GM18909 (cell line): ENCODE data around the gene LANCL1.

ENCODE experiments used
- ATAC-seq: cut with Tn5 transposase; IDR thresholded peaks from one replicate; pipeline ENCODE4 v1.9.1; 2021; ENCODE audit warnings: mild to moderate bottlenecking; ENCODE audit not compliant: unreplicated experiment, poor library complexity

Gene LANCL1, protein sequence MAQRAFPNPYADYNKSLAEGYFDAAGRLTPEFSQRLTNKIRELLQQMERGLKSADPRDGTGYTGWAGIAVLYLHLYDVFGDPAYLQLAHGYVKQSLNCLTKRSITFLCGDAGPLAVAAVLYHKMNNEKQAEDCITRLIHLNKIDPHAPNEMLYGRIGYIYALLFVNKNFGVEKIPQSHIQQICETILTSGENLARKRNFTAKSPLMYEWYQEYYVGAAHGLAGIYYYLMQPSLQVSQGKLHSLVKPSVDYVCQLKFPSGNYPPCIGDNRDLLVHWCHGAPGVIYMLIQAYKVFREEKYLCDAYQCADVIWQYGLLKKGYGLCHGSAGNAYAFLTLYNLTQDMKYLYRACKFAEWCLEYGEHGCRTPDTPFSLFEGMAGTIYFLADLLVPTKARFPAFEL

DNA sequence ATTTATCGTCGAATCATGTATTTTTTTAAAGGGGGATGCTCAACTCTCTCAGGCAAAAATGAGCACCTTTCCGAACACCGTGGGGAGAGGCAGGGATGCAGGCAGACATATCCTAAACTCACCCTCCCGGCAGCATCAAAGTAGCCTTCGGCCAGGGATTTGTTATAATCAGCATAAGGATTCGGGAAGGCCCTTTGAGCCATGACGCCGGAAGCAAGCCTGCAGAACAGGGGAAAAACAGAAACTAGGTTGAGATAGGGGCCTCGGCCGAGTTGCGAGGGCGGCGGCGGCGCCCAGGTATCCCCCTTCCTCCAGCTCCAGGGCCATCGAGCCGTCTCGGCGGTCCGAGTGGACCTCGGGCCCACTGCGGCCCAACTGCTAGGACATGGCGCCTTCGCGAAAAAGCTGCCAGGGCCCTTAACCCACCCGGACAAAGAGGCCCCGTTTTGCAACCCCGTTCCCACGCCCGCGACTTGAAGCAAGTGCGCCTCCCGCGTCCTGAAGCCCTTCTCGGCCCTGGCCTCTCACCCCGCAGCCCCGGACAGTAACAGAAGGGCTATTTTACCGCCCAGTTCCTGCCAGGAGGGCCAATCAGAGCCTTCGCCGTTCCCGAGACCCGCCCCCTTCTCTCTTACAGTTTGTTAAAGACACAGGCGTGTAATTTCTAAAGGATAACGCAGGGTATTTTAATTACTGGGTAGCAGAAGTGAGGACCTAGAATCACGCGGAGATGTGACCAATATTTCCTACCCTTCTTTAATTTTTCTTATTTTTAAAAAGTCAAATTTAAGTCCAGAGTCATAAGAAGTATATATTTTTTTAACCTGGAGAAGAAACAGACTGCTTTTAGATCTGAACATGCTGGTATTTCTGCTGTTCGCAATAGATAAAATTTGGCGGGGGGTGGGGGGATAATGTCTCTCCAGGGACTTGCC is at the start of gene LANCL1:
Gene LANCL1, minus strand, starts transcription at position 566 of the 935 bp plus-strand sequence. Its CDS starts 363 bp downstream, at position 203.
- ATAC-seq: peak; percentile 100

DNA sequence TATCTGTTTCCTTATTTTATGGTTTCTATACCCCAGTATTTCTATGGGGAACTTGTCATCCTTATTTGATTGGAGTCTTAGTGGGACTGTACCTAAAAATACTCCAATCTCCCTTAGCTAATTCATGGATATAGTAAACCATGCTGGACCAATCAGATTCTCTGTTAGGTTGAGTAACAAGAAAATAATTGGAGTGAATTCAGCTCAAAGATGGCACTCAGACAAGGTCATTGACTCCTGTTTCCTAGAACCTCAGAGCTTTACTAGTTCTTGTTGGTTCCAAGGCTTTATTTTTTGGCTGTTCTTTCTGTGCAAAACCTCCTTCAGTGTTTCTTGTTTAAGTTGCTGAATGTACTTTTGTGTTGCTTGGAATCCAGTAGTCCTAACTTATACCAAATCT is 48.0 kb upstream of the LANCL1 start:
- no peak for ATAC-seq

DNA sequence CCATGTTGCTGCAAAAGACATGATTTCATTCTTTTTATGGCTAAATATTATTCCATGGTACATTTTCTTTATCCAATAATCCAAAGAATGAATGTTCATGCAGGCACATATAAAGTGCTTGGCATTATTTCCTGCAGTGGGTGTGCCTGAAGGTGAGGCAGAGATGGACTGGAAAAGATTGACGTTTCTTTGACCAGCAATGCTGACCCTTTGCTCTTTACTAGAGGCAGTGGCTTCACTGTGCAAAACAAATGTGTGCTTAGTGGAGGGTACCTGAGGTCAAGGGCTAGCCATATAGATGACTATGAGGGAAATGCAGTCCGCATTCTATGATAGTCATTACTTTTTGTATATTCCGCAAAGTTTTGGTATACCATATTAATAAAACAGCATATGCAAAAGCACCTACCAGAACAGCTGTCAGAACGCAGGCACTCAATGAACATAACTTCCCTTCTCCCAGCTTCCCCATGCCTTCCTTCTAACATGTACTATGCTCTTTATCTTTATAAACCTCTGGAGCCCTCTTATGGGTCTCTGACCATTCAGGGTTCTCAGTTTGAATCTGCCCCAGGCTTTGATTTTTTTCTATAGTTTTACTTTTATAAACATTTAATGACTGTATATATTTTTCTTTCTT is 47.2 kb upstream of the LANCL1 start:
- no peak for ATAC-seq

DNA sequence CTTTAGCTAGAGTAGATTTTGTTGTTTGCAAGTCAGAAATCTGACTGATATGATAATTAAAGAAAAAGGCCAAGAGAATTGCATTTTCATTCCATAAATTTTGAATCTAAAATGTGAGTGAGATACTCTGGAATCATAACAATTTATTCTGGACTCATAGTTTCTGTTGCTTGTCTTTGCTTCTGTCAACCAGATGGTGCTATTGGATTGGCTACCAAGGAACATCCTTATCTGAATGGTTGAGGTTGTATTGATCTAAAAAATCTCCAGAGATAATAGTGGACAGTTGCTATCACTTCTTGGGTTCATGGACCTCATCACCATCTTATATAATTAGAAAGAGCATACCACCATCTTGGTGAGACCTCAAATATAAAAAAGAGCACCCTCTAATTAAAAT is 45.8 kb upstream of the LANCL1 start:
- ATAC-seq: no peak

DNA sequence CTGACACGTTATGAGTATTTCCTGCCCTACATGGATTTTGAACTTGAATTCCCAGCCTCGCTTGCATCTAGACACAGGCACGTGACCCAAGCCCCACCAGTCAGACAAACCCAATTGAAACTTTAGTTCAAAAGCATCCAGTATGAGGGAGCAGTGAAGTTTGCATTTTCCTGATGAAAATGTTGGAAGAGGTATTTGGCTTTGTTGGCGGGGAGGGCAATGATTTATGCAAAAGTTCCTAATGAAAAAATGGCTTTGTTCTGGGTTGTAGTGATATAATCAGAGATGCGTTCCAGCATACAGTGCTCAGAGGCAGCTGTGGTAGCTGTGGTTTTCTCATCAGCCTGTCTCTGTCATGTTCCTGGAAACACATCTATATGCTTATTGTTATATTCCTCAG is 43.0 kb upstream of the LANCL1 start:
- no peak for ATAC-seq

DNA sequence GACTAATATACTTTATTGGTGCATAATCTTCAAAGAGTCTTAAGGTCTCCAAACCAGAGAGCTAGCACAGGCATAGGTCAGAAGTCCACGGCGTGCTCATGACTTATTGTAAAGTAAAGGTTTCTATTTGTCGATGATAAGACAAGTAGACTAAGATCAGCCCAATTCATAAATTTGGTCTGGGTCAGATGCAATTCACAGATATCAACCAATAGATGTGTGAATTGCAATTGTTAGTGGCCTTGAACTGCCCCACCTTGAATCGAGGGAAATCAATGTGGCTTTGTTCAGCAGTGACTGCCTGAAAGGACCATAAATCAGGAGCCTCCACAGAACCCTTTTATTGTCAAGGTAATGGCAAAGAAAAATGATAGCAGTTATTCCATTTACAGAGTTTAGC is 40.7 kb upstream of the LANCL1 start:
- ATAC-seq: no peak

DNA sequence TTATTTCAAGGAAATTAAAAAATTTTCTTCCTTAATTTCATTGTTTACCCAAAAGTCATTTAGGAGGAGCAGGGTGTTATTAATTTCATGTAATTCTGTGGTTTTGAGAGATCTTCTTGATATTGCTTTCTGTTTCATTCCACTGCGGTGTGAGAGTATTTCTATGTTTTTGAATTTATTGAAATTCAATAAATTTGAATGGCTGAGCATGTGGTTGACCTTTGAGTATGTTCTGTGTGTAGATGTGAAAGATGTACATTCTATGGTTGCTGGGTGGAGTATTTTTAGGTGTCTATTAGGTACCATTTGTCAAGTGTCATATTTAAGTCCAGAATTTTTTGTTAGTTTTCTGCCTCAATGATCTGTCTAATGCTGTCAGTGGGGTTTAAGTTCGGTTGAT is 39.4 kb upstream of the LANCL1 start:
- ATAC-seq: no peak

DNA sequence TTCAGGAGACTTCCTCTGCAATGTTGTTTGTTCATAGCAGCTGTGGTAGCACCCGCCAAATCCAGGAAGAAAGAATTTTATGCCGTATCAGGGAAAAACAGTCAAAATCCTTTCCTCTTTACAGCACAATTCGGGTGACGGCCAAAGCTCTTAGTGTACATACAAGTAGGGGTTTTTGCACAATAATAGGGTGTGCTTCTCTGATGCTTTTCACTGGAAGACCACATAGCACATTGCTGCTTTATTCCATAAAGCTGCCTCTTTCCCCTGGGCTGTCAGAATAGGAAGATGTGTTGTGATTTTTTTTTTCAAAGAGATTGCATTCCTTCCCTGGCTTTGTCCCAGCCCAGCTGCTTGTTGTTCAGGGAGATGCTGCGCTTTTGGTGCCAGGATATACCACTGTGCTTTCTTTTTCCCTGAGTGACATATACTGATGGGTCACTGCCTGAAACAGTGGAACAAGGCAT is 27.2 kb upstream of the LANCL1 start:
- no peak for ATAC-seq

DNA sequence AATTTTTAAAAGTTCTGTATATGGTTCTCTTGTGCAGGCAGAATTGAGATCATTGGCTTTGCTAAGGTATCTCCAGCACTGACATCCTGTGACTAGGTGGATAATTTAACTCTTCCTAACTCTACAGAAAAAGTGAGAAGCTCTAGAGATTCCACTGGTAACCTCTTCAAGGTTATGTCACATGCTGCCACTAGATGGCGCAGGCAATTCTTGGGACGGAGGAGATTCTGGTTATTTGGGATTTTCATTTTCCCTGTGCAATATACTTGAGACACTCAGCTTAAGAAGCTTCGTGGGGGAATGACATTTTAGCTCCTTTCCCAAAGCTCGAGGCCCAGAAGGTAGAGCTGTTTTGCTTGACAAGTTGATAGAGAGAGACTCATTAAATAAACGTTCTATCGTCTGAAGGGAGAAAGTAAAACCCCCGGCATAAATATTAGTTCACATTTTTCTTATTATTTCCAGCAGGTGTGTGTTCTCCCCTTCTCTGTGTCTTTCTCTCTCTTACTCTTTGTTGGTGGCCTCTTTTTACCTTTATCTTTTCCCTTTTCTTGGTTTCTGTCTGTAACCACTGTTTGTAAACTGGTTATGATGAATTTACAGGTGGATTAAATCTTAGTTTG is 26.6 kb upstream of the LANCL1 start:
- peak; percentile 88 for ATAC-seq

DNA sequence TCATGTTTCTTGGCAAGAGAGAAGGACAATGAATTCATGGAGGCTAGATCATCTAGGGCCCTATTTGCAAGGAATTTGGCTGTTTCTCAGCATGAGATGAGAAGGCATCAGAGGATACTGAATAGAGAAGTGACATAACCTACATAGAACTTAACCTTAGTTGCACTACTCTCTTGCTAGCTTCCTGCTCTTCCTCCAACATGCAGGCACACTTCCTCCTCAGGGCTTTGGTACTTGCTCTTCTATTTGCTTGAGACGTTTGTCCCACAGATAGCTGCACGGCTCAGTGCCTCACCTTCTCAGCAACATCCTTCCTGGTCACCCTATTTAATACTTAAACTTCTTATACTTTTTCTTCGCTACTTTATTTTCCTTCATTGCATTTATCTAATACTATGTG is 20.0 kb upstream of the LANCL1 start:
- peak; percentile 83 for ATAC-seq

DNA sequence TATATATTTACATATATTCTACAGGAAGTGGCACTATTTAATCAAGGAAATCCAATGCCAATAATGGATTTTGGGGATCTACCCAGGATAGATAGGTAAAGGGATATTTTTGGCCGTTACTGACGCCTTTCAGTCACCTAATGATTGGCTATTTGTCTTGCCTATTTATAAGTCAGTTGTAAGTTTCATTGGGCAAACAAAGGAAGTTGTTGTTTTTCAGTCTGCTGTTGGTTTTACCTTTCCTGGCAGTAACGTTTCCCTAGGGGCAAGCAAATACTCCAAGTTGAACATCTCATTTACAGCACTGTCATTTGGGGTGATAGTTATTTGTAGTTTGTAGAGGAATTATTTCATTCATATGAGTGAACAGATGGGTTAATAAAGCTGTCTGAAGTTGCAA is 17.0 kb upstream of the LANCL1 start:
- no peak for ATAC-seq

DNA sequence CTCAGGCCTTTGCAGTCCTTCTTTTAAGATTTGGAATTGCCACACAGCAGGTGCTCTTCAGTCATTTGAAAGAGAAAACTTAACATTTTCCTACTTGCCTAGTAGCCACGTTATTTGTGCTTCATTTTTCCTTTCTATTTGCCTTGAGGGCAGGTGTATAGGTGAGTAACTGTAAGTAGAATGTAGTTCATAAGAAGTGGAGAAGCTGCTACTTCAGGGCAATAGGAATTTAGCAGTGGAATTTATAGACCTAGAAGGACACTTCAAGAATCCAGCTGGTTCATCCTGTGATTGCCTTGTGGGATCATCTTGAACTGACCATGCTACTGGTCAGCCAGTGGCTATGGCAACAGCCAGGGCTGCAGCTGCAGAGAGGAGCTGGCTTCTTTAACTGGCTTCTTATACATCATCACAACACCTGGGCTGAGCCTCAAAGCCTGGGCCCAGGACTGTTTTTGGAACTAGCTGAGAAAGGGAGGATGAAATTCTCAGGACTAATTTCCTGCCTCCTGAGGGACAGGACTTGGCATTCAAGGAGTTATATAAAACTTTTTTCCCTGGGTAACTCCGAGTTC is 5.1 kb upstream of the LANCL1 start:
- no peak for ATAC-seq

DNA sequence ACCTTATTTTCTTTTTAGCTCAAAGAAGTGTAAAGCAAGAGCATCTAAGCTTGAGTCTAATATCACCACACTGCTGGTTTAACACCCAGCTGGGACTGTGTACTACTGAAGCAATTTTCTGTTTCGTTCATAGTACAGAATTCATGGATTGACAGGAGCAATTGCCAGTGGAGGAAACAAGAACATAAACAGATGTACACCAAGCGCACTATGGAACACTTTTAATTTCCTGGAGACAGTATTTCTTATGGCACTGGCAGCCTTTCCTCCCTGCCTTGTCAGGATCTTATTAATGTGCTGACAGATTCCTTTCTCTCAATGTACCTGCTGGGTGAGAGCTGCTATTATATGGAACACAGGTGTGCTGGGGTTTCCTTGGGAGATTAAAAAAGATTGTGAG is 4.2 kb upstream of the LANCL1 start:
- ATAC-seq: no peak

DNA sequence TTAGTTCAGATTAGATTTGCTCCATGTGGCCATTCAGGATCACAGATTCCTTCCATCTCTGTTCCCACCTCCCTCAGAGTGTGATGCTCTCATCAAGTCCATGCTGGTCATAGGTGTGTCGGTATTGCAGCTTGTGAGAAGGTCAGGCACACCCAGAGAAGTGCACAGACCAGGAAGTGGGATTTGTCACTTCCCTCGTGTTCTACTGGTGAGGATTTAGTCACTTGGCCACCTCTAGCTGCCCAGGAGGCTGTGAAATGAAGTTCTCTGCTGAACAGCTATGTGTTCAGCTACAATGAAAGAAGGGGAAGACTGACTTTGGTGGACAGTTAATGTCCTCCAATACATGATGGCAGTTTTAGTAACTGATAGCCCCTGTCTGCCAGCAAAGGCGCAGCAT is 3.5 kb upstream of the LANCL1 start:
- no peak for ATAC-seq

DNA sequence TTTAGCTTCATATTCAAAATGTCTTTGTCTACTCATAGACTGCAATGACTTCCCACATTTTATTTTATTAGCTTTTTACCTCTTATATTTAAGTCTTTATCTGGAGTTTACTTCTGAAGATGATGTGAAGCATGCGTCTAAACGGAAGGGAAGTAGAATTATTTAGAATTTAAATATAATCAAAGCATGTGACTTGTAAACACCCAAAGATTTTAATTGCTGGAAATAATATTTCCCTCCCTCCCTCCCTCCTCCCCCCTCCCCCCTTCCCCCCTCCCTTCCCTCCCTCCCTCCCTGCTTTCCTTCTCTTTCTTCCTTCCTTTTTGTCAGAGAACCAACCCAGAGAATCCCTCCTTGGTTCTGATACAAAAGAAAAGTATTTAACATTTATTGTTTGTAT is 2.1 kb upstream of the LANCL1 start:
- ATAC-seq: no peak

DNA sequence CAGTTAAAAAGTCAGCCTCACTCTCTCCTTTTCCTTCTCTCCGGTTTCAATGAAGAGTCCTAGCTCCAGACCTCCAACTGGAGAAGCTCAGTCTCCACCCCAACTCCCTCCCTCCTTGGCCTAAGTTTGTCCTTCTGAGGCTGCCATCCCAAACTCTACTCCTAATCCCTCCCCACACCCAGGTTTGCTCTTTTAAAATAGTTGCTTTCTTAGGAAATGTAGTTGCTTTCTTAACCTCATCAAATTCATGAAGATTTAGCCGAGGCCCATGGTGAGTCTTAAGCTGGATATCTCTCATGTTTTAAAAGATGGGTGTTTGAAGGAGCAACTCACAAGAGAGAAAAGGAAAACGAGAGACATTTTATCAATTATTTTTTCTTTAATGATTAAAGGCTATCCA is 937 bp upstream of the LANCL1 start:
- ATAC-seq: no peak

DNA sequence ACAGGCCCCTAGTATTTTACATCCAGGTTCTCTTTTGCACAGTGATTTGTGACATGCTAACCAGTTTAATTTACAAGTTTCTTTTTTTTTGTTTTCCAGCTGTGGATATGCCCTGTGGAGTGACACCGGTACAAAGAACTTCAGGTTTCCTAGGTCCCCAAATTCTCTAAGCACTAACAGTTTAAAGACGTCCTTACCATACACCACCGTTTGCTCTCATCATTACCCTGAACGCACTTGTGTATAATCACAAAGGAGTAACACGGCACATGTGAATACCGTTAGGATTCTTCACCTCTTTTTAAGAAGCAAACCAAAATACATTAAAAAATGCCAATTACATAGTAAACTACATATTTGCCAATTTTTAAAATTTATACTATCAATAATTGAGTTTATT is 853 bp downstream of the LANCL1 start:
- no peak for ATAC-seq

DNA sequence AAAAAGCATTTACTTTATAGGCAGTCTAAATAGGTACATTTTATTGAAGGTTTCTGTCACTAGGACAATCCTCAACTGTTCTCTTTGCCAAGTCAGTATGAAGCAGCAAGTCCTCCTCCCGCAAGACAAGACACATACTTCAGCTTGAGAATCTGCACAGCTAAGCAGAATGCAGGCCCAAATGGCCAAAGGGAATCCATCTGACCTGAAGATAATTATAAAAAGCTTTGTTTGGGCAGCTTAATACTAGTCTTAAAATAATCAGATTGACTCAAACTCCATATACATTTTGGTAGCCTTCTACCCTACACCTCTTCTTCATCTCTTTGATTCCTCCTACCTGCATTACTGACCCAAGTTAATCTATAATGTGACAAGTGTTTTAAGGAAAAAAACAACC is 1.8 kb downstream of the LANCL1 start:
- no peak for ATAC-seq

DNA sequence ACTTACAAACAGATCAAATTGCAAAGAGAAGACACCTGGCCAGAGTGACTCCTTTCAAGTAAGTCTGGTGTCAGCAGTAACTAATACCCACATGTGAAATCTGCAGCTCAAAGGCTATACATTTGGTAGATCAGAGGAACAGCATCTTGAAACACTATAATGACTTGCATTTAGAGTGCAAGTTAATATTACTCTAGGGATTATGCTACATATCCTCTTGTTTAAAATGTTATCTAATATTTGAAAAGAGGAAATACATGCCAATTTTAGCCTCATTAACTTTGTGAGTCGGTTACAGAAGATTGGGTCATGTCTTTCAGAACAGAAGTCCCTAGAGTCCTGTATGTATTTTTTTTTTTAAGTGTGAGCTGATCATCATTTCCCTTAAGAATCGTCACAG is 15.2 kb downstream of the LANCL1 start:
- ATAC-seq: peak; percentile 70
